ENCODE results near the gene DIAPH2. TPM values are rescaled to one million over a fixed set of nuclear protein-coding genes. Genes with fewer than 3 reads are reported as not detected.

The DIAPH2 gene
- total and polyA plus RNA-seq, 2 experiments from 2014 or later: 16.2 to 56.6 TPM

GRCh38 chrX:97320305-97320704, 635.7 kb downstream of the DIAPH2 start:
- Histone ChIP-seq H3K36me3 (ENCODE audit: insufficient read depth) (no peaks in the 10 kb centered on the region; the same call in 1 of the 2 replicates), H3F3A (replicated peaks; ENCODE audit: low read depth) (no peaks in the 10 kb centered on the region), H3K27me3 (ENCODE audit: insufficient read depth) (no peaks in the 10 kb centered on the region), H3K4me2 (no peak overlapping the region), H3K4me1 (ENCODE audit: insufficient read depth) (peaks cover 15% of the 10 kb centered on the region), H2AFZ (no peak overlapping the region), H4K20me1 (replicated peaks; ENCODE audit: insufficient read depth) (no peaks in the 10 kb centered on the region; the same call in none of the 2 replicates), H3K79me2 (replicated peaks; ENCODE audit: insufficient read depth) (peaks cover 99% of the 10 kb centered on the region), H3K9me2 (ENCODE audit: insufficient read depth) (no peaks in the 10 kb centered on the region), H3K4me3 (no peak overlapping the region), H3K27ac (ENCODE audit: low read depth) (no peak overlapping the region)
- Mint-ChIP-seq H3K27me3 (ENCODE audit: insufficient read depth, low read depth, poor library complexity) (peaks cover 2% of the 10 kb centered on the region), H3K4me3 (no peak overlapping the region), H3K36me3 (ENCODE audit: low read depth) (peaks cover 26% of the 10 kb centered on the region; the same call in 2 of the 3 replicates), H3K4me1 (peaks cover 6% of the 10 kb centered on the region; the same call in 1 of the 3 replicates), H3K27ac (no peak overlapping the region), H3K9me3 (no peaks in the 10 kb centered on the region)
- ATAC-seq (no peak), DNase-seq (ENCODE audit: low spot score) (no peak)
- TF ChIP-seq EZH2 (IDR thresholded peaks at IDR 0.05; ENCODE audit: low read depth, unreplicated experiment) (no peak), ZNF114 (CRISPR knock-in tag; IDR thresholded peaks at IDR 0.05) (no peak), JUNB (IDR thresholded peaks at IDR 0.05; ENCODE audit: unreplicated experiment) (no peak), NANOG (IDR thresholded peaks at IDR 0.05; ENCODE audit: borderline replicate concordance) (no peak), REST (IDR thresholded peaks at IDR 0.05; ENCODE audit: unreplicated experiment) (no peak), ZNF331 (CRISPR knock-in tag; IDR thresholded peaks at IDR 0.05; ENCODE audit: low read depth) (no peak), STAT1 (IDR thresholded peaks at IDR 0.05; ENCODE audit: unreplicated experiment) (no peak), CREB1 (CRISPR knock-in tag; IDR thresholded peaks at IDR 0.05; ENCODE audit: low read depth) (no peak)

GRCh38 chrX:97322401-97322800, 637.8 kb downstream of the DIAPH2 start:
- no peaks in the 10 kb centered on the region for H3F3A ChIP-seq (replicated peaks; ENCODE audit: low read depth)

More at GRCh38 chrX:97322401-97322800, 637.8 kb downstream of the DIAPH2 start:
- ATAC-seq: no peak
- H3K27me3 ChIP-seq (ENCODE audit: insufficient read depth): no peaks in the 10 kb centered on the region
- Mint-ChIP-seq H3K27ac (no peak overlapping the region), H3K4me3 (no peak overlapping the region), H3K27me3 (ENCODE audit: insufficient read depth, low read depth, poor library complexity) (no peaks in the 10 kb centered on the region), H3K36me3 (ENCODE audit: low read depth) (peaks cover 21% of the 10 kb centered on the region; the same call in 2 of the 3 replicates), H3K9me3 (no peaks in the 10 kb centered on the region), H3K4me1 (peaks cover 10% of the 10 kb centered on the region; the same call in 2 of the 3 replicates)
- no peaks in the 10 kb centered on the region for H3K9me2 ChIP-seq (ENCODE audit: insufficient read depth)
- no peak overlapping the region for H3K27ac ChIP-seq (ENCODE audit: low read depth)
- H4K20me1 ChIP-seq (replicated peaks; ENCODE audit: insufficient read depth): no peaks in the 10 kb centered on the region; the same call in 1 of the 2 replicates
- no peak overlapping the region for H2AFZ ChIP-seq
- peaks cover 99% of the 10 kb centered on the region for H3K79me2 ChIP-seq (replicated peaks; ENCODE audit: insufficient read depth)
- no peak for TF ChIP-seq ETS1 (IDR thresholded peaks at IDR 0.05)
- TF ChIP-seq REST (IDR thresholded peaks at IDR 0.05; ENCODE audit: unreplicated experiment): no peak
- H3K36me3 ChIP-seq (ENCODE audit: insufficient read depth): no peaks in the 10 kb centered on the region; the same call in 1 of the 2 replicates
- no peak overlapping the region for H3K4me2 ChIP-seq
- DNase-seq (ENCODE audit: low spot score): no peak
- peaks cover 1% of the 10 kb centered on the region; the same call in 1 of the 2 replicates for H3K4me1 ChIP-seq (ENCODE audit: insufficient read depth)
- H3K4me3 ChIP-seq: no peak overlapping the region

Measured in GM23338 (cell line).